ENCODE results near the gene GRID1. TPM values are rescaled to one million over a fixed set of nuclear protein-coding genes. Genes with fewer than 3 reads are reported as not detected.

Gene GRID1
- total and polyA plus RNA-seq, 2 donors, result 2.4 to 3.9 TPM

- H3K4me3 ChIP-seq (ENCODE audit: low read depth, low read length), result no peak overlapping the region
- H3K36me3 ChIP-seq (ENCODE audit: insufficient read depth), result no peaks in the 10 kb centered on the region
- no peak overlapping the region for H3K27ac ChIP-seq (ENCODE audit: low read depth)
- 74% methylated on average over 16 of the region's 16 CpGs for WGBS
- H3K4me1 ChIP-seq (ENCODE audit: insufficient read depth), result no peaks in the 10 kb centered on the region
- no peak for DNase-seq (ENCODE audit: extremely low spot score)
Observed at GRCh38 chr10:86294346-86295265, 72.0 kb downstream of the GRID1 start.

- Histone ChIP-seq H3K27ac (ENCODE audit: low read depth) (no peak overlapping the region), H3K36me3 (ENCODE audit: insufficient read depth) (no peaks in the 10 kb centered on the region), H3K4me1 (ENCODE audit: insufficient read depth) (no peaks in the 10 kb centered on the region), H3K4me3 (ENCODE audit: low read depth, low read length) (no peak overlapping the region)
- DNase-seq (ENCODE audit: extremely low spot score), result no peak
- 39% methylated on average over 2 of the region's 2 CpGs for WGBS
Observed at GRCh38 chr10:86293396-86293791, 73.2 kb downstream of the GRID1 start.

- Histone ChIP-seq H3K4me1 (ENCODE audit: insufficient read depth) (no peaks in the 10 kb centered on the region), H3K4me3 (ENCODE audit: low read depth, low read length) (no peak overlapping the region), H3K27ac (ENCODE audit: low read depth) (no peak overlapping the region), H3K36me3 (ENCODE audit: insufficient read depth) (no peaks in the 10 kb centered on the region)
- WGBS, result 61% methylated on average over 13 of the region's 13 CpGs
- no peak for DNase-seq (ENCODE audit: extremely low spot score)
Observed at GRCh38 chr10:86292462-86293395, 73.9 kb downstream of the GRID1 start.

GRCh38 chr10:86291616-86292340 lies 74.8 kb downstream of the GRID1 start:
- no peak overlapping the region for H3K27ac ChIP-seq (ENCODE audit: low read depth)
- no peaks in the 10 kb centered on the region for H3K4me1 ChIP-seq (ENCODE audit: insufficient read depth)
- 64% methylated on average over 12 of the region's 12 CpGs for WGBS
- no peak for DNase-seq (ENCODE audit: extremely low spot score)
- no peaks in the 10 kb centered on the region for H3K36me3 ChIP-seq (ENCODE audit: insufficient read depth)
- no peak overlapping the region for H3K4me3 ChIP-seq (ENCODE audit: low read depth, low read length)

- H3K4me1 ChIP-seq (ENCODE audit: insufficient read depth), result no peaks in the 10 kb centered on the region
- no peak overlapping the region for H3K27ac ChIP-seq (ENCODE audit: low read depth)
- H3K36me3 ChIP-seq (ENCODE audit: insufficient read depth), result no peaks in the 10 kb centered on the region
- 77% methylated on average over 9 of the region's 9 CpGs for WGBS
- no peak for DNase-seq (ENCODE audit: extremely low spot score)
- H3K4me3 ChIP-seq (ENCODE audit: low read depth, low read length), result no peak overlapping the region
Observed at GRCh38 chr10:86290933-86291615, 75.5 kb downstream of the GRID1 start.

GRCh38 chr10:86289577-86289868 lies 77.1 kb downstream of the GRID1 start:
- 55% methylated on average over 2 of the region's 2 CpGs for WGBS
- DNase-seq (ENCODE audit: extremely low spot score), result no peak
- Histone ChIP-seq H3K4me3 (ENCODE audit: low read depth, low read length) (no peak overlapping the region), H3K36me3 (ENCODE audit: insufficient read depth) (no peaks in the 10 kb centered on the region), H3K27ac (ENCODE audit: low read depth) (no peak overlapping the region), H3K4me1 (ENCODE audit: insufficient read depth) (no peaks in the 10 kb centered on the region)

- Histone ChIP-seq H3K27ac (ENCODE audit: low read depth) (no peak overlapping the region), H3K36me3 (ENCODE audit: insufficient read depth) (no peaks in the 10 kb centered on the region), H3K4me3 (ENCODE audit: low read depth, low read length) (no peak overlapping the region), H3K4me1 (ENCODE audit: insufficient read depth) (no peaks in the 10 kb centered on the region)
- no peak for DNase-seq (ENCODE audit: extremely low spot score)
- WGBS, result 88% methylated on average over 10 of the region's 10 CpGs
Observed at GRCh38 chr10:86288695-86289576, 77.7 kb downstream of the GRID1 start.

GRCh38 chr10:86287966-86288579 lies 78.5 kb downstream of the GRID1 start:
- Histone ChIP-seq H3K36me3 (ENCODE audit: insufficient read depth) (no peaks in the 10 kb centered on the region), H3K27ac (ENCODE audit: low read depth) (no peak overlapping the region), H3K4me1 (ENCODE audit: insufficient read depth) (no peaks in the 10 kb centered on the region), H3K4me3 (ENCODE audit: low read depth, low read length) (no peak overlapping the region)
- WGBS, result 71% methylated on average over 6 of the region's 6 CpGs
- DNase-seq (ENCODE audit: extremely low spot score), result no peak

GRCh38 chr10:86287110-86287793 lies 79.3 kb downstream of the GRID1 start:
- no peak overlapping the region for H3K27ac ChIP-seq (ENCODE audit: low read depth)
- WGBS, result 76% methylated on average over 10 of the region's 10 CpGs
- H3K4me1 ChIP-seq (ENCODE audit: insufficient read depth), result no peaks in the 10 kb centered on the region
- H3K36me3 ChIP-seq (ENCODE audit: insufficient read depth), result no peaks in the 10 kb centered on the region
- no peak for DNase-seq (ENCODE audit: extremely low spot score)
- H3K4me3 ChIP-seq (ENCODE audit: low read depth, low read length), result no peak overlapping the region

GRCh38 chr10:86286236-86287109 lies 80.1 kb downstream of the GRID1 start:
- Histone ChIP-seq H3K36me3 (ENCODE audit: insufficient read depth) (no peaks in the 10 kb centered on the region), H3K27ac (ENCODE audit: low read depth) (no peak overlapping the region), H3K4me1 (ENCODE audit: insufficient read depth) (no peaks in the 10 kb centered on the region), H3K4me3 (ENCODE audit: low read depth, low read length) (no peak overlapping the region)
- DNase-seq (ENCODE audit: extremely low spot score), result no peak
- WGBS, result 83% methylated on average over 18 of the region's 18 CpGs

Data from urinary bladder (tissue), 4 donors.